Breast epithelium (tissue), 3 donors: ENCODE data around the gene TRMT10B.

ENCODE experiments used
- POLR2A ChIP-seq: fragments of 450-650 bp; IDR thresholded peaks from one replicate; pipeline ENCODE4 v1.6.1; 2016; ENCODE audit warnings: antibody characterized with exemption, mild to moderate bottlenecking, moderate library complexity
- TF ChIP-seq, protein P1 (sequence below), 3 donors: fragments of 450-650 bp; IDR thresholded peaks; one replicate each; pipeline ENCODE4 v1.5.1; 2016 to 2017; ENCODE audit warnings: antibody characterized with exemption in 3 of 3, mild to moderate bottlenecking in 3 of 3, moderate library complexity in 3 of 3

DNA sequence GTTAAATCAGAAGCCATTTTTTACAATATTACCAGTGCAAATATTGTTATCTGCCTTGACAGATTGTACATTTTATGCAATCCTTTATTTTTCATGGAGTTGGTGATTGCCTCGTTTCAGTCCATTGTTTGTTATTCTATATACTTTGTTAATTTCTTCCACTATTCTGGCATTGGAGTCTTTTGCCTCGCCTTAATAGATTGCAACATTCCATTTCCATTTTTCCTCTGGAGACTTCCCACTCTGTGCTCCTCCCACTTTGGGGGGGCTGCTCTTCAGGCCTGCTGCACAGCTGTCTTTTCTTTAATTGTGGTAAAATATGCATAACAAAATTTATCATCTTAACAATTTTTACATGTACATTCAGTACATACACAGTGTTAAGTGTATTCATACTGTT is 42.6 kb downstream of the TRMT10B start:
- TF ChIP-seq, protein P1, sequence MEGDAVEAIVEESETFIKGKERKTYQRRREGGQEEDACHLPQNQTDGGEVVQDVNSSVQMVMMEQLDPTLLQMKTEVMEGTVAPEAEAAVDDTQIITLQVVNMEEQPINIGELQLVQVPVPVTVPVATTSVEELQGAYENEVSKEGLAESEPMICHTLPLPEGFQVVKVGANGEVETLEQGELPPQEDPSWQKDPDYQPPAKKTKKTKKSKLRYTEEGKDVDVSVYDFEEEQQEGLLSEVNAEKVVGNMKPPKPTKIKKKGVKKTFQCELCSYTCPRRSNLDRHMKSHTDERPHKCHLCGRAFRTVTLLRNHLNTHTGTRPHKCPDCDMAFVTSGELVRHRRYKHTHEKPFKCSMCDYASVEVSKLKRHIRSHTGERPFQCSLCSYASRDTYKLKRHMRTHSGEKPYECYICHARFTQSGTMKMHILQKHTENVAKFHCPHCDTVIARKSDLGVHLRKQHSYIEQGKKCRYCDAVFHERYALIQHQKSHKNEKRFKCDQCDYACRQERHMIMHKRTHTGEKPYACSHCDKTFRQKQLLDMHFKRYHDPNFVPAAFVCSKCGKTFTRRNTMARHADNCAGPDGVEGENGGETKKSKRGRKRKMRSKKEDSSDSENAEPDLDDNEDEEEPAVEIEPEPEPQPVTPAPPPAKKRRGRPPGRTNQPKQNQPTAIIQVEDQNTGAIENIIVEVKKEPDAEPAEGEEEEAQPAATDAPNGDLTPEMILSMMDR (IDR thresholded peaks at IDR 0.05), result no peak
- TF ChIP-seq POLR2A, result no peak
